Hepatocyte (in vitro differentiated cells): ENCODE data around the gene CHST14. TPM values are rescaled to one million over a fixed set of nuclear protein-coding genes. Genes with fewer than 3 reads are reported as not detected.

Experiments
- DNase-seq: peaks from one replicate; pipeline ENCODE4 v3.0.0-alpha.2; 2016; ENCODE audit warnings: low spot score
- H2AFZ ChIP-seq: fragments of 200-600 bp; sonication (generic); 2 replicates; pipeline ENCODE4 v1.6.0; 2016; ENCODE audit warnings: antibody characterized with exemption, mild to moderate bottlenecking
- H3K27ac ChIP-seq: fragments of 200-600 bp; sonication (generic); 2 replicates; pipeline ENCODE4 v1.5.1; 2016; ENCODE audit warnings: mild to moderate bottlenecking
- H3K27me3 ChIP-seq: fragments of 200-600 bp; sonication (generic); 2 replicates; pipeline ENCODE4 v1.6.1; 2016
- H3K36me3 ChIP-seq: fragments of 200-600 bp; sonication (generic); replicated peaks from 2 replicates; pipeline ENCODE4 v1.5.1; 2016; ENCODE audit warnings: low read depth; ENCODE audit not compliant: insufficient read depth
- H3K4me1 ChIP-seq: fragments of 200-600 bp; sonication (generic); 2 replicates; pipeline ENCODE4 v1.5.1; 2016; ENCODE audit warnings: mild to moderate bottlenecking, moderate library complexity; ENCODE audit not compliant: insufficient read depth
- H3K4me2 ChIP-seq: fragments of 200-600 bp; sonication (generic); 2 replicates; pipeline ENCODE4 v1.6.0; 2016
- H3K4me3 ChIP-seq: fragments of 200-600 bp; sonication (generic); 2 replicates; pipeline ENCODE4 v1.5.1; 2016; ENCODE audit warnings: mild to moderate bottlenecking
- H3K79me2 ChIP-seq: fragments of 200-600 bp; sonication (generic); 2 replicates; pipeline ENCODE4 v1.6.0; 2017; ENCODE audit warnings: mild to moderate bottlenecking
- H3K9me2 ChIP-seq: fragments of 200-600 bp; sonication (generic); replicated peaks from 2 replicates; pipeline ENCODE4 v1.6.0; 2017; ENCODE audit warnings: mild to moderate bottlenecking; ENCODE audit not compliant: insufficient read depth
- H3K9me3 ChIP-seq: fragments of 200-600 bp; sonication (generic); 2 replicates; pipeline ENCODE4 v1.5.1; 2016; ENCODE audit warnings: low read depth, mild to moderate bottlenecking
- H4K20me1 ChIP-seq: fragments of 200-600 bp; sonication (generic); 2 replicates; pipeline ENCODE4 v1.6.0; 2016; ENCODE audit warnings: mild to moderate bottlenecking; ENCODE audit not compliant: insufficient read depth, poor library complexity, severe bottlenecking
- CTCF ChIP-seq: fragments of 200-600 bp; sonication (generic); IDR thresholded peaks from 2 replicates; pipeline ENCODE4 v1.5.1; 2016; ENCODE audit warnings: antibody characterized with exemption, mild to moderate bottlenecking; ENCODE audit not compliant: poor library complexity
- EZH2 ChIP-seq: fragments of 200-600 bp; sonication (generic); IDR thresholded peaks from 2 replicates; pipeline ENCODE4 v1.6.1; 2016; ENCODE audit warnings: antibody characterized with exemption, mild to moderate bottlenecking, borderline replicate concordance
- EZH2phosphoT487 ChIP-seq: fragments of 200-600 bp; sonication (generic); IDR thresholded peaks from one replicate; pipeline ENCODE4 v1.6.1; 2018; ENCODE audit warnings: antibody characterized with exemption, mild to moderate bottlenecking, low read depth, moderate library complexity; ENCODE audit not compliant: unreplicated experiment, severe bottlenecking
- WGBS: methylation state at CpG from one replicate; pipeline ENCODE4 v1.1.6; 2016; ENCODE audit warnings: low lambda C conversion rate; ENCODE audit errors: missing lambda C conversion rate; 5-methylcytosine and 5-hydroxymethylcytosine counted together
- polyA plus RNA-seq: library from polyadenylated mRNA; unstranded; fragments of >200 nt; fragmentation: Nextera tagmentation; extraction: Ambion mirVana; gene quantifications from 2 replicates; pipeline ENCODE4 v1.2.1, GENCODE V29; 2016
- total RNA-seq: library from RNA; depleted of rRNA; stranded (reverse); fragments of >200 nt; gene quantifications from 2 replicates; pipeline ENCODE4 v1.2.3, GENCODE V29; 2014

CHST14 gene
- total and polyA plus RNA-seq, 2 experiments from 2014 or later = 15.7 to 16.6 TPM

DNA sequence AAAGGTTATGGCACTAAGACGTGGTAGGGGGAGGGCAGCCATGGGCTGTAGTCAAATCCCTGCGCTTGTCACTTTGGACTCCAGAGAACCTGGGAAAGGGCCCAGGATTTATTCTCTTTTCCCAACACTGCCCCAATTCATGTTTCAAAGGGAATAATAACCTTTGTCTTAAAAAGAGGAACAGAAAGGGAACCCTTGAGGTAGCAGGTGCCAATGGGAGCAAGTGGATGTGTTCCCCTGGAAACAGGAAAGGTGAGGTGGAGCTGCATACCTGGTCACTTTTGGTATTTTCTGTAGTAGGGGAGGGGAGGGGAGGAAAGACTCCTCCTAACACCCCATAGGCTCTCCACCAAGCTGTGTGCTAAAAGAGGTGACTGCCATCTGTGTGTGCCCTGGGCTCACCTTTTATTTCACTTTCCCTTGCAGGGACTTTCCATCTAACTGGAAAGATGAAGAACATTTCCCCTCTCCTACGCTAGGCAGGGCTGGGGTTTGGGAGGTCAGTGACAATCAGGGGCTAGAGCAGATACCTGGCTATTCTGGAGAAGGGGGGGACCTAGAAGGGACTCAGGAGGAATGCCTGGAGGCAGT is 6.1 kb upstream of the CHST14 start:
- TF ChIP-seq EZH2 (no peak), EZH2phosphoT487 (no peak), CTCF (no peak)
- Histone ChIP-seq H3K4me3 (no peak overlapping the region), H3K36me3 (no peaks in the 10 kb centered on the region), H2AFZ (no peak overlapping the region), H3K79me2 (peaks cover 10% of the 10 kb centered on the region), H3K4me1 (peaks cover 1% of the 10 kb centered on the region), H3K27me3 (no peaks in the 10 kb centered on the region), H3K27ac (no peak overlapping the region), H4K20me1 (peaks cover 10% of the 10 kb centered on the region), H3K9me3 (no peaks in the 10 kb centered on the region), H3K4me2 (no peak overlapping the region), H3K9me2 (no peaks in the 10 kb centered on the region)
- no peak for DNase-seq
- 100% methylated on average over 3 of the region's 3 CpGs for WGBS

DNA sequence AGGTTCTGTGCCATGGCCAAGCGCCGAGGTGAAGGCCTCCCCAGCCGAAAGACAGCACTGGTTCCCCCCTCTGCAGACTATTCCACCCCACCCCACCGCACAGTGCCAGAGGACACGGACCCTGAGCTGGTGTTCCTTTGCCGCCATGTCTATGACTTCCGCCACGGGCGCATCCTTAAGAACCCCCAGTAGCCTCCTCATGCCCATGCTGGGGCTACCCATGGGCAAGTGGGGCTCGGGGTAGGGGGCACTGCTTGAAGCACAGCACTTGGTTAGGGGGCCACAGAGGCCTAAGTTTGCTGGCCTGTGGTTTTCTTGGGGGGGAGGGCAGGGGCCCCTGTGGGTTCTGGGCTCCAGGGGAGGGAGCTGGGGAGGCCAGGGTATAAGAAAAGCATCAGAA is 4.8 kb upstream of the CHST14 start:
- Histone ChIP-seq H3K36me3 (no peaks in the 10 kb centered on the region), H3K4me1 (peaks cover 7% of the 10 kb centered on the region), H3K9me2 (no peaks in the 10 kb centered on the region), H2AFZ (no peak overlapping the region), H3K27me3 (no peaks in the 10 kb centered on the region), H3K4me2 (no peak overlapping the region), H3K9me3 (no peaks in the 10 kb centered on the region), H3K79me2 (peaks cover 2% of the 10 kb centered on the region), H3K27ac (no peak overlapping the region), H3K4me3 (no peak overlapping the region), H4K20me1 (no peaks in the 10 kb centered on the region)
- TF ChIP-seq EZH2phosphoT487 (no peak), EZH2 (no peak), CTCF (no peak)
- WGBS = 97% methylated on average over 10 of the region's 10 CpGs
- DNase-seq = no peak

GRCh38 chr15:40466426-40467260 is 4.1 kb upstream of the CHST14 start:
- H3K36me3 ChIP-seq = no peaks in the 10 kb centered on the region

More at GRCh38 chr15:40466426-40467260, 4.1 kb upstream of the CHST14 start:
- Histone ChIP-seq H3K4me3 (no peak overlapping the region), H3K9me2 (no peaks in the 10 kb centered on the region), H3K9me3 (no peaks in the 10 kb centered on the region), H3K79me2 (no peaks in the 10 kb centered on the region), H3K27ac (no peak overlapping the region), H4K20me1 (no peaks in the 10 kb centered on the region), H3K4me1 (peaks cover 7% of the 10 kb centered on the region), H2AFZ (no peak overlapping the region), H3K27me3 (no peaks in the 10 kb centered on the region), H3K4me2 (no peak overlapping the region)
- TF ChIP-seq CTCF = no peak
- no peak for TF ChIP-seq EZH2
- no peak for TF ChIP-seq EZH2phosphoT487
- WGBS = 84% methylated on average over 7 of the region's 7 CpGs
- DNase-seq = no peak
